H1 (cell line): ENCODE data around the gene TSPEAR. TPM values are rescaled to one million over a fixed set of nuclear protein-coding genes. Genes with fewer than 3 reads are reported as not detected.

Source experiments
- KDM4A ChIP-seq: IDR thresholded peaks from one replicate; pipeline ENCODE4 v1.7.1; 2012; ENCODE audit warnings: low read depth, mild to moderate bottlenecking, moderate library complexity, low read length, inconsistent platforms; ENCODE audit not compliant: severe bottlenecking
- MAX ChIP-seq: IDR thresholded peaks from 2 replicates; pipeline ENCODE4 v1.6.1; 2012; ENCODE audit warnings: inconsistent platforms
- POLR2AphosphoS5 ChIP-seq: IDR thresholded peaks from 2 replicates; pipeline ENCODE4 v1.6.1; 2011; ENCODE audit warnings: low read depth, low read length
- RAD21 ChIP-seq, 2 experiments: IDR thresholded peaks in 1 of 2; conservative IDR thresholded peaks in 1 of 2; 2 replicates each; pipeline ENCODE4 v1.6.1; 2011; ENCODE audit warnings: low read depth in 2 of 2, low read length in 2 of 2, improper control_type of control experiment in 1 of 2, inconsistent platforms in 1 of 2, mild to moderate bottlenecking in 1 of 2, moderate library complexity in 1 of 2
- RFX5 ChIP-seq: IDR thresholded peaks from 2 replicates; pipeline ENCODE4 v1.6.1; 2011; ENCODE audit warnings: low read depth, low read length, improper control_type of control experiment, borderline replicate concordance
- SAP30 ChIP-seq: fragments of 300-600 bp; sonication (generic); IDR thresholded peaks from 2 replicates; pipeline ENCODE4 v1.7.1; 2012; ENCODE audit warnings: low read length, moderate library complexity, mild to moderate bottlenecking, inconsistent platforms; ENCODE audit not compliant: insufficient read depth, insufficient replicate concordance
- SIN3A ChIP-seq, 2 experiments: IDR thresholded peaks in 1 of 2; conservative IDR thresholded peaks in 1 of 2; 2 replicates each; pipeline ENCODE4 v1.6.1; 2011 to 2012; ENCODE audit warnings: low read length in 2 of 2, improper control_type of control experiment in 1 of 2, low read depth in 1 of 2, mild to moderate bottlenecking in 1 of 2
- SUZ12 ChIP-seq: fragments of 200-600 bp; sonication (generic); IDR thresholded peaks from 2 replicates; pipeline ENCODE4 v1.6.1; 2012; ENCODE audit warnings: mild to moderate bottlenecking, inconsistent platforms, low read length, moderate library complexity, mixed read lengths
- polyA plus RNA-seq, 7 experiments: library from polyadenylated mRNA; depleted of rRNA in 3 of 7; stranded (reverse) in 5 of 7; unstranded in 2 of 7; fragments of >200 nt in 5 of 7; fragments of 200-250 nt in 2 of 7; gene quantifications; 1 replicate in 5 of 7; 2 replicates in 1 of 7; 4 replicates in 1 of 7; pipeline versions ENCODE4 v1.2.1 to v1.2.3, GENCODE V29; 2011 to 2013; ENCODE audit warnings: missing spikeins in 2 of 7, mixed read lengths in 2 of 7
- total RNA-seq: library from RNA; stranded (reverse); fragmentation: NEBNext Ultra II Directional; extraction: Animal tissue kit (Norgen Biotek cat#: 25700); gene quantifications from 2 replicates; pipeline ENCODE4 v1.2.1, GENCODE V29; 2021

TSPEAR gene
- total and polyA plus RNA-seq, 2 of the 8 experiments (the other 6 are each of a cell fraction or from before 2014, with no cell fraction given): 0.58 to 0.89 TPM

- no peak for TF ChIP-seq POLR2AphosphoS5
- TF ChIP-seq KDM4A: no peak
- no peak for TF ChIP-seq RFX5
- no peak for TF ChIP-seq SIN3A (conservative IDR thresholded peaks at IDR 0.05 in 1 of 2, IDR thresholded peaks at IDR 0.05 in 1 of 2; ENCODE audit: low read depth in 1 of 2, low read length in 2 of 2)
- no peak for TF ChIP-seq SAP30
- TF ChIP-seq MAX: no peak
- no peak for TF ChIP-seq SUZ12
- no peak for TF ChIP-seq RAD21 (IDR thresholded peaks at IDR 0.05 in 1 of 2, conservative IDR thresholded peaks at IDR 0.05 in 1 of 2; ENCODE audit: low read depth in 2 of 2, low read length in 2 of 2)
Observed at GRCh38 chr21:44516342-44516741, 195.0 kb downstream of the TSPEAR start (continued).
